Liver (tissue), 9 donors: ENCODE data around the gene C20orf173. TPM values are rescaled to one million over a fixed set of nuclear protein-coding genes. Genes with fewer than 3 reads are reported as not detected.
"Not testable (repeated sequence)": the region's sequence is repeated elsewhere in the genome, so short reads cannot be mapped to it uniquely, and the experiment has no call there.

Source experiments
- DNase-seq: peaks from one replicate; pipeline ENCODE4 v3.0.0-alpha.2; 2017; ENCODE audit warnings: low spot score
- H3K27ac ChIP-seq, 2 donors: one replicate each; pipeline ENCODE4 v1.7.0; 2013; ENCODE audit warnings: inconsistent platforms in 2 of 2, low read length in 2 of 2, control low read depth in 1 of 2, low read depth in 1 of 2, mild to moderate bottlenecking in 1 of 2
- H3K27me3 ChIP-seq, 4 donors: one replicate each; pipeline versions ENCODE4 v1.6.1 to v1.7.0; 2013; ENCODE audit warnings: low read length in 3 of 4, inconsistent platforms in 1 of 4, mild to moderate bottlenecking in 1 of 4, moderate library complexity in 1 of 4; ENCODE audit not compliant: control insufficient read depth in 4 of 4, insufficient read depth in 4 of 4
- H3K36me3 ChIP-seq, 4 donors: one replicate each; pipeline versions ENCODE4 v1.6.1 to v1.7.0; 2013; ENCODE audit warnings: low read length in 3 of 4, mild to moderate bottlenecking in 3 of 4, low read depth in 1 of 4, moderate library complexity in 1 of 4; ENCODE audit not compliant: control insufficient read depth in 4 of 4, insufficient read depth in 3 of 4
- H3K4me1 ChIP-seq, 4 donors: one replicate each; pipeline versions ENCODE4 v1.6.1 to v1.7.0; 2013; ENCODE audit warnings: low read length in 3 of 4, mild to moderate bottlenecking in 3 of 4, moderate library complexity in 1 of 4; ENCODE audit not compliant: control insufficient read depth in 4 of 4, insufficient read depth in 4 of 4
- H3K4me3 ChIP-seq, 3 donors: one replicate each; pipeline versions ENCODE4 v1.6.1 to v1.7.0; 2013; ENCODE audit warnings: low read length in 3 of 3, control low read depth in 1 of 3, low read depth in 1 of 3, mild to moderate bottlenecking in 1 of 3
- H3K9ac ChIP-seq, 2 donors: one replicate each; pipeline ENCODE4 v1.7.0; 2013; ENCODE audit warnings: low read length in 2 of 2, mild to moderate bottlenecking in 2 of 2, moderate library complexity in 2 of 2, control low read depth in 1 of 2, low read depth in 1 of 2
- H3K9me3 ChIP-seq, 4 donors: one replicate each; pipeline versions ENCODE4 v1.6.1 to v1.7.0; 2013; ENCODE audit warnings: low read length in 3 of 4; ENCODE audit not compliant: control insufficient read depth in 4 of 4
- ATF3 ChIP-seq: IDR thresholded peaks from 2 replicates; pipeline ENCODE4 v1.6.1; 2016; ENCODE audit warnings: antibody characterized with exemption
- CTCF ChIP-seq: fragments of 150-350 bp; IDR thresholded peaks from 2 replicates; pipeline ENCODE4 v1.5.1; 2017; ENCODE audit warnings: improper control_type of control experiment, low read depth, low read length; ENCODE audit not compliant: missing input control
- FOXA2 ChIP-seq: IDR thresholded peaks from 2 replicates; pipeline ENCODE4 v1.6.1; 2016; ENCODE audit warnings: antibody characterized with exemption
- GABPA ChIP-seq, 2 donors: IDR thresholded peaks in 1 of 2; conservative IDR thresholded peaks in 1 of 2; 2 replicates each; pipeline ENCODE4 v1.6.1; 2016; ENCODE audit warnings: antibody characterized with exemption in 2 of 2, mild to moderate bottlenecking in 1 of 2, moderate library complexity in 1 of 2
- HNF4G ChIP-seq: IDR thresholded peaks from 2 replicates; pipeline ENCODE4 v1.6.1; 2016; ENCODE audit warnings: antibody characterized with exemption
- JUND ChIP-seq, 2 donors: IDR thresholded peaks; 2 replicates each; pipeline ENCODE4 v1.6.1; 2016; ENCODE audit warnings: antibody characterized with exemption in 2 of 2
- MAX ChIP-seq: IDR thresholded peaks from 2 replicates; pipeline ENCODE4 v1.6.1; 2016; ENCODE audit warnings: antibody characterized with exemption
- NR2F2 ChIP-seq: IDR thresholded peaks from 2 replicates; pipeline ENCODE4 v1.6.1; 2016; ENCODE audit warnings: antibody characterized with exemption
- RAD21 ChIP-seq, 2 donors: IDR thresholded peaks; 2 replicates each; pipeline ENCODE4 v1.6.1; 2016; ENCODE audit warnings: antibody characterized with exemption in 2 of 2, mild to moderate bottlenecking in 2 of 2
- REST ChIP-seq: IDR thresholded peaks from 2 replicates; pipeline ENCODE4 v1.6.1; 2016; ENCODE audit warnings: antibody characterized with exemption, mild to moderate bottlenecking
- RXRA ChIP-seq, 2 donors: IDR thresholded peaks; 2 replicates each; pipeline ENCODE4 v1.6.1; 2017 to 2018; ENCODE audit warnings: antibody characterized with exemption in 2 of 2, mild to moderate bottlenecking in 1 of 2
- SP1 ChIP-seq: IDR thresholded peaks from 2 replicates; pipeline ENCODE4 v1.6.1; 2018; ENCODE audit warnings: antibody characterized with exemption, mild to moderate bottlenecking
- TAF1 ChIP-seq: conservative IDR thresholded peaks from 2 replicates; pipeline ENCODE4 v1.6.1; 2016; ENCODE audit warnings: antibody characterized with exemption, mild to moderate bottlenecking
- YY1 ChIP-seq: IDR thresholded peaks from 2 replicates; pipeline ENCODE4 v1.6.1; 2016; ENCODE audit warnings: antibody characterized with exemption, mild to moderate bottlenecking
- ZBTB33 ChIP-seq: IDR thresholded peaks from 2 replicates; pipeline ENCODE4 v1.6.1; 2016; ENCODE audit warnings: antibody characterized with exemption
- WGBS: extraction: QIAGEN DNeasy Blood & Tissue Kit; methylation state at CpG from one replicate; pipeline ENCODE4 v1.1.7; 2013; 5-methylcytosine and 5-hydroxymethylcytosine counted together
- polyA plus RNA-seq, 2 donors: library from polyadenylated mRNA; stranded (reverse) in 1 of 2; unstranded in 1 of 2; fragments of 200-250 nt in 1 of 2; fragments of >200 nt in 1 of 2; fragmentation: Nextera tagmentation in 1 of 2; extraction: Ambion mirVana in 1 of 2; gene quantifications; one replicate each; pipeline versions ENCODE4 v1.2.1 to v1.2.3, GENCODE V29; 2013 to 2015
- total RNA-seq, 2 donors: library from RNA; depleted of rRNA; stranded (reverse); fragments of >200 nt; gene quantifications; one replicate each; pipeline ENCODE4 v1.2.3, GENCODE V29; 2014
- donor health status: healthy.
- donor health status: healthy.
- donor health status: healthy.
- donor health status: healthy.
- donor health status: healthy.

Gene C20orf173
- total and polyA plus RNA-seq, 4 donors = not detected

- no peak for TF ChIP-seq CTCF
- no peak for TF ChIP-seq FOXA2
- TF ChIP-seq RXRA (IDR thresholded peaks at IDR 0.05) = no peak
- no peak for TF ChIP-seq YY1
- TF ChIP-seq ATF3 = no peak
- no peak for TF ChIP-seq HNF4G
Measured at GRCh38 chr20:35547329-35547728, 17.9 kb upstream of the C20orf173 start (continued).

- Histone ChIP-seq H3K36me3 (peaks cover 3 to 38% (median 20%) of the 10 kb centered on the region in 4 donors), H3K4me1 (peaks cover 2 to 11% (median 8%) of the 10 kb centered on the region in 4 donors), H3K9ac (no peak overlapping the region), H3K27ac (no peak overlapping the region), H3K27me3 (no peaks in the 10 kb centered on the region), H3K9me3 (no peaks in the 10 kb centered on the region), H3K4me3 (no peak overlapping the region)
- DNase-seq = no peak
- TF ChIP-seq YY1 = no peak
- no peak for TF ChIP-seq TAF1
- WGBS = 90% methylated on average over 1 of the region's 1 CpG
Measured at GRCh38 chr20:35546127-35546526, 16.7 kb upstream of the C20orf173 start.

GRCh38 chr20:35544941-35545340 is 15.5 kb upstream of the C20orf173 start:
- Histone ChIP-seq H3K4me1 (peaks cover 2 to 11% (median 9%) of the 10 kb centered on the region in 4 donors), H3K36me3 (peaks cover 3 to 31% (median 17%) of the 10 kb centered on the region in 4 donors)
- not testable (repeated sequence) for H3K9me3 ChIP-seq, H3K27me3 ChIP-seq, DNase-seq, H3K27ac ChIP-seq, H3K4me3 ChIP-seq, H3K9ac ChIP-seq
- WGBS = 98% methylated on average over 7 of the region's 7 CpGs

GRCh38 chr20:35544436-35544835 is 15.0 kb upstream of the C20orf173 start:
- Histone ChIP-seq H3K4me3 (no peak overlapping the region), H3K4me1 (peaks cover 2 to 11% (median 9%) of the 10 kb centered on the region in 4 donors), H3K9ac (no peak overlapping the region), H3K9me3 (no peaks in the 10 kb centered on the region), H3K36me3 (peaks cover 3 to 28% (median 16%) of the 10 kb centered on the region in 4 donors), H3K27me3 (no peaks in the 10 kb centered on the region), H3K27ac (no peak overlapping the region)
- no peak for DNase-seq
- 93% methylated on average over 16 of the region's 16 CpGs for WGBS
- TF ChIP-seq GABPA (IDR thresholded peaks at IDR 0.05 in 1 of 2, conservative IDR thresholded peaks at IDR 0.05 in 1 of 2) = no peak
- no peak for TF ChIP-seq FOXA2
- no peak for TF ChIP-seq ZBTB33
- TF ChIP-seq JUND (IDR thresholded peaks at IDR 0.05) = no peak
- TF ChIP-seq RXRA (IDR thresholded peaks at IDR 0.05) = no peak
- no peak for TF ChIP-seq HNF4G
- no peak for TF ChIP-seq TAF1
- no peak for TF ChIP-seq ATF3
- TF ChIP-seq CTCF = no peak
- no peak for TF ChIP-seq MAX
- no peak for TF ChIP-seq SP1
- no peak for TF ChIP-seq REST
- TF ChIP-seq NR2F2 = no peak
- no peak for TF ChIP-seq RAD21 (IDR thresholded peaks at IDR 0.05)
